Measurements from ENCODE around the gene SCN1A.

The SCN1A gene

GRCh38 chr2:165970663-165971062 lies 157.2 kb downstream of the SCN1A start:
- DNase-seq (ENCODE audit: low read depth), result no peak

GRCh38 chr2:165969227-165969626 lies 158.6 kb downstream of the SCN1A start:
- DNase-seq (ENCODE audit: low read depth), result no peak

GRCh38 chr2:165967746-165968145 lies 160.1 kb downstream of the SCN1A start:
- no peak for DNase-seq (ENCODE audit: low read depth)

GRCh38 chr2:165961818-165962217 lies 166.0 kb downstream of the SCN1A start:
- no peak for DNase-seq (ENCODE audit: low read depth)

- no peak for DNase-seq (ENCODE audit: low read depth)
Observed at GRCh38 chr2:165959371-165959770, 168.4 kb downstream of the SCN1A start.

GRCh38 chr2:165958313-165958960 lies 169.4 kb downstream of the SCN1A start:
- DNase-seq (ENCODE audit: low read depth), result no peak

- DNase-seq (ENCODE audit: low read depth), result no peak
Observed at GRCh38 chr2:165957030-165957675, 170.7 kb downstream of the SCN1A start.

- peak; percentile 68 for DNase-seq (ENCODE audit: low read depth)
Observed at GRCh38 chr2:165953655-165954606, 173.9 kb downstream of the SCN1A start, which contains the start of gene TTC21B. TSS of gene TTC21B (minus strand) at chr2:165953776. CDS start at chr2:165953705, 71 bp downstream.

GRCh38 chr2:165953306-165953654 lies 174.5 kb downstream of the SCN1A start:
- no peak for DNase-seq (ENCODE audit: low read depth)

- no peak for DNase-seq (ENCODE audit: low read depth)
Observed at GRCh38 chr2:165952741-165953211, 175.0 kb downstream of the SCN1A start.

- no peak for DNase-seq (ENCODE audit: low read depth)
Observed at GRCh38 chr2:165952085-165952484, 175.7 kb downstream of the SCN1A start.

- no peak for DNase-seq (ENCODE audit: low read depth)
Observed at GRCh38 chr2:165950438-165950837, 177.4 kb downstream of the SCN1A start.

- no peak for DNase-seq (ENCODE audit: low read depth)
Observed at GRCh38 chr2:165941827-165942226, 186.0 kb downstream of the SCN1A start.

- no peak for DNase-seq (ENCODE audit: low read depth)
Observed at GRCh38 chr2:165938237-165938636, 189.6 kb downstream of the SCN1A start.
